Endometrium (tissue), 2 donors: ENCODE results near the gene LAMA2.

Source experiments
- FAIRE-seq: peaks from 2 replicates; lab custom pipeline; 2012; peaks lifted over from hg19 to GRCh38; lab: Jason Lieb, UNC
- donor health status: control.
- donor health status: control.

LAMA2 gene

DNA sequence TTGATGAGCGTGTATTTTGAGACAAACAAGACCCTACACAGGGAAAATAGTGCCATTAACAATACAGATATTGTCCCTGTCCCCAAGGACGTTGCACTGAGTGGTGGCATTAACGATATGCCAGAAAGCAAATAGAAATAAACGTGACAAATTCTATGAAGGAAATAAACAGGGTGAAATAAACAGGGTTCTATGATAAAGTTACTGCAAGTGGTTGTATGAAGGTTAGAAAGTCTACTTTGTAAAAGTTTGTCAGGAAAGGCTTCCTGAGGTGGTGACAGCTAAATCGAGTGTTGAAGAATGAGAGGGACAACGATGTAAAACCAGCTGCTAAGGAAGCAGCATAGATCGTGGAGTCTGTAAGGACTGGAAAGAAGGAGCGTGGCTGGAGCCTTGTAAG, 380.2 kb downstream of the LAMA2 start:
- no peak for FAIRE-seq

DNA sequence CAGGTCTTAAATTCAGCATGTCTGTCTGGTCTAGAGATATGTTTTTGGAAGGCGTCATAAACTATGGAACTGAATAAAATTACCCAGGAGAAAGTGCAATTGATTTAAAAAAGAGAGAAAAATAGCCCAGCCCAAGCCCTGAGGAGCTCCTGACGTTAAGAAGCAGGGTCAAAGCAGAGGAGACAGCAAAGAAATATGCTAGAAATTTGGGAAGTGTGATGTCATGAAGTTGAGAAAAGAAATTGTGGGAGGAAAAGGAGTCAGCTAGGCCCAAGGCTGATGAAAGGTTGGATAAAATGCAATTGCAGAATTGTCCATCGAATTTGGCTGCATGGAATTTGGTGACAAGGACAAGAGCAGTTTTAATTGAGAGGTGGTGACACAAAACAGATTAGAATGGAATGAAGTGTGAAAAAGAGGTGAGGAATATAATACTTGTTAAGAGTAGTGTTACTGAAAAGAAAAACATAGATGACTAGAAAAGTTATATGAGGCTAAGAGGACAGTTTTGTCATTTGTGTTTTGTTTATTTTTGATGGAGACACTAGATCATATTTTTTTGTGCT, 381.6 kb downstream of the LAMA2 start:
- FAIRE-seq = no peak

DNA sequence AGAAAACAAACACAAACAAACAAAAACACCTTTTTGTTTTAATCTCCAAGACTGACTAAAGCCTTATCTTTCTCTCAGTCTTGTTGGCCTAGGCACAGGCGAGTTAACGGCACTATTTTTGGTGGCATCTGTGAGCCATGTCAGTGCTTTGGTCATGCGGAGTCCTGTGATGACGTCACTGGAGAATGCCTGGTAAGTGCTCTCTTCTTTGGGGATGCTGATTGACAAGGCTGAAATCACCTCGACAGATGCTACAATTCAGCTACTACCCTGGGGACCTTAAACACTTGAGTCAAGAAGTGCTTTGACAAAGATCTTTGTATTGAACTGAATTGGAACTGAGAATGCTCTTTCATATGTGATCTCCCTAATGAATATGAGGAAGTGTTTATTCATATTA, 384.1 kb downstream of the LAMA2 start:
- no peak for FAIRE-seq

DNA sequence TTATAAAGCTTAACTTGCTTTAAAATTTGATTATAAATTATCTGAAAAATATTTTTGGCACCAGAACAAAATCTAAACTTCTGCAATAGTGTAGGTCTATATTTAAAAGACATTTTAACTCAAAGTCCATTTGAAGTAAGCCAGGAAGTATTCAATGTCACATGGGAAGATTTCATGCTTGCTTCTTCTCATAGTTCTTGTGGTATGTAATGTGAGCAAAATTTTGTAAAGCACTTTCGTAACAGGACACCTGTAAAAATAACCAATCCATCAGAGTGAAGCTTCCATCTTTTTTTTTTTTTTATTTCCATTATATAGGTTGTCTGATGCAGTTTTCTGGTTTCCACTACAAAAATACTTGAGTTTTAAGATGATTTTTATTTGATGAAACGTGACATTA, 386.1 kb downstream of the LAMA2 start:
- no peak for FAIRE-seq

DNA sequence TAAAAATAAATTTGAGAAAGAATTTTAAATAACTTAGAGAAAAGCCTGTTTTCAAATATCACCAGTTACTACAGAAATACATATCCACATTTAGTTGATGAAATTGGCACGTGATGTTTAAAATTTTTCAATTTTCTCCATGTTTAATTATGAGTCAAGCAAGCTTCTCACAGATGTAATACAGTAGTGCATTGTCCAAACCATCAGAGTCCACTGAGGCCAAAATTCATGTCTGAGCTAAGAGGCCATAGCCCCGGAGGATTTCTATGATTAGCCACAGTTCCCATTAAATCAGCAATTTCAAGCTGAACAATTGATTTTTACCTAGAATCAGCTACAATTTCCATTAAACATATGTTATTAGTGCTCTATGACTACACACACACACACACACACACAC, 387.0 kb downstream of the LAMA2 start:
- FAIRE-seq = no peak

DNA sequence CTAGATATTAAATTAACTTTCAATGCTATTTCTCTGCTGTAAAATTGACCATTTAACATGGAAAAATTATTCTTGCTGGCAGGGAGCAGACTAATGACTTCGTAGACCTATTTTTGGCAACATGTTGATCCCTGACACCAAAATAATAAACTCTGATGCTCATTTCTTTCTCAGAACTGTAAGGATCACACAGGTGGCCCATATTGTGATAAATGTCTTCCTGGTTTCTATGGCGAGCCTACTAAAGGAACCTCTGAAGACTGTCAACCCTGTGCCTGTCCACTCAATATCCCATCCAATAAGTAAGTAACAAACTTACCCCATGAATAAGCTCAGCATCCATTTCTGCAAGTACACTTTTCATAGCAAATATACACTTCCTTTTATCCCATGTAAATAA, 387.5 kb downstream of the LAMA2 start:
- FAIRE-seq = no peak

DNA sequence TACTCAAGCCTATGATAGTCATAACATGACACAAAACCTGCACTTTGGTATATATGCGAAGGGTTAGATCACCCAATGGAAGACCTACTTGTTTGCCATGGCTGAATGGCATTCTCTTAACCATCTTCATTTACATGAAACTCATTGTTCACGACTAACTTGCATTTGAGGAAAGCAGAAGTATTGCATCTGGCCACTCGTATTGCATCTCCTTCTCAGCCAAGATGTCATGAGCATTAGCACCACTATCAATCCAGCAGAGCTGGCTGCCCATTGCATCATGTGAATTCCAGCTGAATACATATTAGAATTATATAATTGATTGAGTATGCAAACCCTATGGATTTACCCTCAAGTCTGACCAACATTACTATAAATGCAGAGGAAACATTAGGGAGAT, 390.2 kb downstream of the LAMA2 start:
- FAIRE-seq = no peak

DNA sequence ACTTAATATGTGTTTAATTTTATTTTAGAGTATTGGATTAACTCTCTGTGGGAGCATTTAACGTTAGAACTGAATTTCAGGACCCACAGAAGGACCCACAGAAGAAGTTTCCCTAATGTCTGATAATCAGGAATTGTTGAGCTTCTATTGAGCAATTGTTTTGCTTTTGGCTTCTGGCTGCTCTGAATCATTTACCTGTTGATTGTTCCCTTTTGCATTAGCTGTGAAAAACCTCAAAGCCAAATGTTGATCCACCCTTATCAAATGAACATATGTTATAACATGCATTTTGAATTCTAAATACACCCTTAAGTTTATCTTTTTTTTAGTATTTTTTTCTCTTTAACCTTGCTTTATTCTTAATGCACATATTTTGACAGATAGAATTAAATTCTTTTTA, 393.5 kb downstream of the LAMA2 start:
- no peak for FAIRE-seq

DNA sequence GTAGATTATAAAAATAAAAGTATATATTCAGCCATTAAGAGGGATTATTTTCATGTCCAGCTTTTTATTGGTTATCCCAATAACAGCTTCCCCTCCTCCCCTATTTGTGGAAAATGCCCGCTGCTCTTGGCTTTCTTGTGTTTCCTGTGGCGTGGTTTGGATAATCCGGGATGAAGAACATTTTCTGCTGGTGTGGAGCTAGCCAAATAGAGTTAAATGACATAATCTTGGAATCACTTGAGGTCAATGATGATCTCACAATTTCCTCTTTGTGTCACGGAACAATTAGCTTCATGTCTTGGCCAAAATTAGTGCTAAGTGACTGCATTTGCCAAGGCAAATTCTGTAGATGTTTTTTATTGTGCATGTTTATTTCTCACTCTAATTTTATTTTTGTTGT, 394.0 kb downstream of the LAMA2 start:
- FAIRE-seq = no peak

DNA sequence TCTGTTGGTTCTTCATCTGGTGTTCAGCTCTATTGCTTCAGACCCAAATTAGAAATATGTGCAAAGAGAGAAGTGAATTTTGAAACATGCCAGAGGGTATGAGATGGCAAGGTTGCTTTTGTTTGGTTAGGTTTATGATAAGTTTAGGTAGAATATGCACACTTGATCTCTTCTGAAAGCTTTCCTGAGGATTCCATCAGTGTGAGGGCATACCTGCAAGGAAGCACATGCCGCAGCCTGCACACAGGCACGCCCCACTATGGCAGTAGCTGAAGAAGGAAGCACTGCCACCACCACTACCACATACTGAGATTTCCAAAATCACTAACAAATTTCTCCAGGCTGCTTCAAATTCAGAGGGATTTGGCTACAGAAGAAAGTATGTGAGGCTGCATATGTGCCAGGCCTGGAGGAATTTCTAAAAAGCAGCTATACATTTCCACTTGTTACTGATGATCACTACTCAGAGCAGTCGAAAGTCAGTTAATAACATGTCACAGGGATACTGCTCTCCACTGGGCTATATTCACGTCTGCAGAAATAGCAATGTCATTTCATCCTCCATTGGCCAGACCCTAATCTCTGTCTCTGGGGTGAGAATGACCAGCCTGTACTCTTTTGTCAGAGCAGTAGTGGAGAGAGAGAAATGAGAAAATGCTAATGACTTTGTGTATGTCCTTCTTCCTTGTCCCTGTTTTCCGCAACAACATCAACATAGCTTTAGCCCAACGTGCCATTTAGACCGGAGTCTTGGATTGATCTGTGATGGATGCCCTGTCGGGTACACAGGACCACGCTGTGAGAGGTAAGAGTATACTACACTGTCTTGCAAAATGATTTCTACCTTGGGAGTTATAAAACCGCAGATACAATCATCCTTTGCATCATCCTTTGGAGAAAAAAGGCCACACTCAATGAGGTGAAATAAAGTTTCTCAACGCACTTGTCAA, 396.7 kb downstream of the LAMA2 start:
- no peak for FAIRE-seq

DNA sequence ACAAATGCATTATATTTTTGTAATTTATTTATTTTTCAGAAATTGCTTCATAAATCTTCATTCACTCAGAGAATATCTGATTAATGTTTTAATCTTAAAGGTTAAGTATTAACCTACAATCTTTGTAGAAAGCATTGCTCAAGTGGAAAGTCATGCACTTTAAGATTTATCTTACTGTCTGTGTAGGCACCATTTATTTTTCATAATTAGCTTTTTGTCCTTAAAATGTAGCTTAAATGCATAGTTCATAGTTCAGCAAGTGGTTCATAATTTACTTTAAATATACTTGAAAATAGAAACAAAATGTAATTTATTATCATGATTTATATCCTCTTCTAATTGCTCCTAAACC, 397.3 kb downstream of the LAMA2 start:
- FAIRE-seq = no peak

DNA sequence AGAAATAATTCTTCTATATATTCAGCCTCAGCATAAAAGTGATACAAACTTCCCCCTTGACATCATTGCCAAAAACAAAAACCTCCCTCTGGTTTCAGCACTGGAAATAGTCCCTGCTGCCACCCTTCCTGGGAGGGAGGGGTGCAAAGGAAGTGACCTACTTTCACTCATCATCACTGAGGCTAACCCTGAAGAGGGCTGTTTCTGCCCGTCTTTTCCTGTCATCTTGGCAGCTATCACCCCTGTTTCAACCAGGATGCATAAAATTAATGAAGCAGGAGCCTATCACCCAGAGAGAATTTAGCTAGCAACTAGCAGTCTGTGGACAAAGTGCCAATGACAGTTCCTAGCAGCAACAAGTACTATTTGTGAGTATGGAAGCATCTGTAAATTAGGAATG, 397.8 kb downstream of the LAMA2 start:
- FAIRE-seq = no peak

DNA sequence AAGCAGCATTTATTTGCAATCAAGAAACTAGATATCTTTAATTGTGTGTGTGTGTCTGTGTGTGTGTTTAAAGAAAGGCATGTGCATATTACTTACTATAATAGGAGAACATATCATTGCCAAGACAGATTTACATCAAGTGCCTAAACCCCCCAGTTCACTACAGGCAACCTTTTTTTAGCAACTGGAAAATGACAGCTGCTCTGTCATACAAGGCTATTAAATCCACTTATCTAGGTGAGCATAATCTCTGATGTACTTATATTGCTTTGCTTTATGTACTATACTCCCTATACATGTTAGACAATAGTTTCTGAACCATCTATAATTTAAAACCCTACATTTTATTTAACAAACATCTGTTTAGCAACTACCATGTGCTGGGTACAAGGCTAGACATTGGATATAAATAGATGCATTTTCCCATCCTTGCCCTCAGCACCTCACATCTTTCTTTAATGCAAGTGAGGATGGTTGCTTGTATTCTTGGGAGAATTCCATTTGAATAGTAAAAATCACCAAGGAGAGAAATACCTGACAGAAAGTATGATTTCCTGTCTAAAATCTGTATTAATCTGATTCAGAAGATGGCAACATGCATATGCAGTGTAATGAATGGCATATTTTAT, 398.3 kb downstream of the LAMA2 start:
- FAIRE-seq = no peak

DNA sequence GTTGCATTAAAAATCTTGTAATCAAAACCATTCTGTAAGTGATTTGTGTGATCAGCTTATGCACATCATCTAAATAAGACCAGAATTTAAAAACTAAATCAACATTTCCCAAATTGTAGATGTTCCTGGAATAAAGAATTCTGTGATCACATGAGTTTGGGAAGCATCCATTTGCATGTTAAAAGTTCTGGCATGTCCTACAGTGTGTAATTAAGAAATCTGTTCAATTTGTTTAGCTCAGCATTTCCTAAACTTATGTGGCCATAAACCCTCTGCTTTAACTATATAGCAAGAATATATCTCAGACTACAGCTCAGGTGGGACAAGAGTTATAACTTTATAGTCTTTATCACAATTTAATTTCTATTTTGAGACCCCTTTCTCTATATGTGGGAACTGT, 399.1 kb downstream of the LAMA2 start:
- FAIRE-seq = no peak

DNA sequence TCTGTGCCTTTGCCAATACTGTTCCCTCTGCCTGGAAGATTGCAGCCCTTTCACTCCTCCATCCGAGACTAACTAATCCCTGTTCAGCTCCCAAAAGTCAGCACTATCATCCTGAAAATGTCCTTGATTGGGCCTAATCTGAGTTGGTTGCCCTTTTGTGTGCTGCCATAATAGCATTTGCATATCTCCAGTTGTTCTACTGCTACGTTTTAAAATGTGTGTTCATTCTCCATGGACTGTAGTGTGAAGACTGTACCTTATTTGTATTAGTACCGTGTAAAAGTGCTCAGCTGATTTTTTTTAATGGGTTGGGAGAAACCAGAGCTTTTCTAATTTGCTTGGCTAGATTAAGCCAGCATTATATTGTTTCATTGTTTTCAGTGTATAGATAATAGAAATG, 401.3 kb downstream of the LAMA2 start:
- no peak for FAIRE-seq

DNA sequence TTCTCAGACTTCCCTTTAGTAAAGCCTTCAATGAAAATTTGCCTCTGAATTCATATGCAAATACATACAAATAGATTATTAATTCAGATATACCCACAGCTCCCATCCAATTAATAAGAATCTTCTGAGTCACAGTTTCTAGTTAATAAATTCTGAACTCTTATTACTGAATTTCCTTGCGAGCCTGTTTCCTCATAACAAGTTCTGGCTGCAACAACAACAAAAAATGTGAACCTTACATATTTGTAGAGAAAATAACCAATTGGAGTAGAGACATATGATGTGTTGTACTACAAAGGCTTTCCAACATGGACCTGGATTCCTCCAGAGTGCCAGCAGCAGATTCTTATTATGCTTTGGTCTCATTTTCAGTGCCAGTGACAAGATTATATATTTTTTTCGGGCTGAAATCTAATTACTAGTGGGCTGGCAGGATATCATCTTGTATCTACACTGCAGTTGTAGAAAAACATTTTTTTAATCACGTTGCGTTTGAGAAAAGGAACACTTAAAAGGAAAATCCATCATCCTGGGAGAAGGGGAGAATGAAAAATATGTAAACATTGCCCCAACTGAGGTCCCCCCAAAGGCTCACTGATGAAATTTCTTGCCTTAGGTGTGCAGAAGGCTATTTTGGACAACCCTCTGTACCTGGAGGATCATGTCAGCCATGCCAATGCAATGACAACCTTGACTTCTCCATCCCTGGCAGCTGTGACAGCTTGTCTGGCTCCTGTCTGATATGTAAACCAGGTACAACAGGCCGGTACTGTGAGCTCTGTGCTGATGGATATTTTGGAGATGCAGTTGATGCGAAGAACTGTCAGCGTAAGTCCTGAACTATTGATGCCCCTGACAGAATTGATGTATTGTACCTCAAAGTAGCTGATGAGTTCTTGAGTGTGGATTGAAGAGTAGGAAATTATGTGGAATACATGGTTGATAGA, 404.6 kb downstream of the LAMA2 start:
- FAIRE-seq = no peak

DNA sequence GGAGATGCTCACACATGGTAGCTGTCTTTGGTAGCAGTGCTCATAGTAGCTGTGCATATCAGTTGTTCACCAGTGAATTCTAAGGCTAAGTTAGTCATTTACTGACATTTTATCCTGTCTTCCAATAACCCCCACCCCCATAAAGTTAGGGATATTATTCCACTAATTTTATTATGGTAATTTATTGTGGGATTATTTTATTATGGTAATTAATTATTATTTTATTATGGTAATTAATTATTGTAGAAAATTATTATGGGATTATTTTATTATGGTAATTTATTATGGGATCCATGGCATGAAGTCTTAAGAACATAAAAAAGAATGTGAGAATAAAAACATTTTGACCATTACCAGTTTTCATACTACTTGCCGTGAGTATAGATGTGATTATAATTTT, 406.5 kb downstream of the LAMA2 start:
- FAIRE-seq = peak; percentile 39

DNA sequence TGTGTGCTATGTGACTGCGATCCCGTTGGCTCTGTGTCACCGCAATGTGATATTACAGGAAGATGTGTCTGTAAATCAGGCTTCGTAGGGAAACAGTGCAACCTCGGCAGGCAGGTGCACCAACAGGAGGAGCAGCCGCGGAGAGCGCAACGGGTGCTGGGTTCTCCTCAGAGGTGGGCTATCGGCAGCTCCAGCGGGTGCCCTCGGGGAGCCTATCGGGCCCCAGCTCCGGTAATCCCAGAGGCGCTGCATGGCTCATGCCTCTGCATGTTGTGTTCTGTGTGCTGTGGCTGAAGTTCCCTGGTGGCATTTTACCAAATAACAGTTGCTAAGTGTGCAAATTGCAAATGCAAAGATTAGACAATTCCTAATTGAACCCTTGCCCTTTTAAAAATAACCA, 409.9 kb downstream of the LAMA2 start:
- FAIRE-seq = no peak

DNA sequence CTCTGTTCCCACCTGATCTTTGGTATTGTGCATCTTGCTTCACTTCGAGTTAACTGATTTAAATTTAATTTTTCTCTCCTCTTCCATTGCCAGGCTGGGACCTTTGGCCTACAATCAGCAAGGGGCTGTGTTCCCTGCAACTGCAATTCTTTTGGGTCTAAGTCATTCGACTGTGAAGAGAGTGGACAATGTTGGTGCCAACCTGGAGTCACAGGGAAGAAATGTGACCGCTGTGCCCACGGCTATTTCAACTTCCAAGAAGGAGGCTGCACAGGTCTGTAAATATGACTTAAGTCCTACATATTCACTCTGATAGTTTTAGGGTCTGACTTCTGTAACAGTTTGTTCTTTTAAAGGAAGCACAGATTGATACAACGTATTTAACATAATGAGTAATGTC, 414.7 kb downstream of the LAMA2 start:
- no peak for FAIRE-seq

DNA sequence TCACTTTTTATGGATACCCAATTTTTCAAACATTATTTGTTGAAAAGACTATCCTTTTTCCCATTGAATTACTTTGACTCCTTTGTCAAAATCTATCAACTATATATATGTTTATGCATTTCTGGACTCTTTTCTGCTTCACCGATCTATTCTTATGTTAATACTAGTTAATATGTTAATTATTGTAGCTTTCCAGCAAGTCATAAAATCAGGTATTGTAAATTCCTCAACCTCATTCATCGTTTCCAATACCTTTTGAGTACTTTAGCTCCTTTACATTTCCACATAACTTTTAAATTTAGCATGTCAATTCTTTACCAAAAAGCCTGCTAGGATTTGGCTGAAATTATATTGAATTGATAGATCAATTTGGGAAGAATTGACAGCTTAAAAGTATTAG, 419.7 kb downstream of the LAMA2 start:
- FAIRE-seq = no peak

DNA sequence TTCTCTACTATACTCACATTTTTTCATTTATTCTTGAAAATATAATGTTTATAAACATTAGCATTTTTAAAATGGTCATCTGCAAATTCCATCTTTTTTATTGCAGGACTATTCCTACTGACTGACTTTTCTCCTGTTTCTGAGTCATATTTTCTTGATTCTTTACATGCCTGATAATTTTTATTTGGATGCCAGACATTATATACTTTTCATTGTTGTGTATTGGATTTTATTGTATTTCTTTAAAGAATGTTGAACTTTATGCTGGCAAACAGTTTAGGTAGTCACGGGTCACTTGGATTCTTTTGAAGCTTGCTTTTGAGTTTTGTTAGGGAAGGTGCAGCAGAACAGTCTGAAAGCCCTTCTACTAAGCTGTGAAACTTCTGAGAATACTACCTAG, 423.9 kb downstream of the LAMA2 start:
- FAIRE-seq = peak; percentile 8

DNA sequence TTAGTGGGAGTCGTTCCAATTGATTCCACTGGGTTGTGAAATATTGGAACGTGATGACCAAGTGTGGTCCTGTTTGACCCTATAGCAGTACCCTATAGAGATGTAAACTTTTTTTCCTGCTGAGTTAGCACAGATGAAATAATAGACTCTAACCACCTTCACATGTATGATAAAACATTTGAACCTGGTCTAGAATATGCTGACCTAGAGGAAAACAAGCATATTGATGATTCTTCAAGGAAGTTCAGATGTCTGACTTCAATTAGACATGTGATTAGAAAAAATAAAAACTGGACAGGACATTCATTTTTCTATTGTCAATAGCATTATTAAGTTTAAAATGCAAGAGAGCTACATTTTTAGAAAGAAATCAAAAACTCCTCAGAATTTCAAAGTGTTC, 424.9 kb downstream of the LAMA2 start:
- no peak for FAIRE-seq
